Hindlimb muscle (tissue), 1 donor: ENCODE results near the gene KCNG3. TPM values are rescaled to one million over a fixed set of nuclear protein-coding genes. Genes with fewer than 3 reads are reported as not detected.
"Not testable (repeated sequence)": the region's sequence is repeated elsewhere in the genome, so short reads cannot be mapped to it uniquely, and the experiment has no call there.

Experiments
- DNase-seq: peaks from one replicate; pipeline ENCODE4 v3.0.0-alpha.2; 2013
- polyA plus RNA-seq: library from polyadenylated mRNA; unstranded; fragments of 120-200 nt; gene quantifications from one replicate; pipeline ENCODE4 v1.2.1, GENCODE V29; 2013; ENCODE audit not compliant: insufficient read length

The KCNG3 gene
- polyA plus RNA-seq, 1 donor, result 0.05 TPM

GRCh38 chr2:42424033-42424432 is 69.7 kb downstream of the KCNG3 start:
- DNase-seq, result peak; percentile 42

GRCh38 chr2:42421601-42422239 is 72.1 kb downstream of the KCNG3 start:
- no peak for DNase-seq

GRCh38 chr2:42421157-42421485 is 72.7 kb downstream of the KCNG3 start:
- no peak for DNase-seq

- no peak for DNase-seq
Observed at GRCh38 chr2:42414648-42415047, 79.1 kb downstream of the KCNG3 start.

- DNase-seq, result no peak
Observed at GRCh38 chr2:42414158-42414557, 79.6 kb downstream of the KCNG3 start.

- no peak for DNase-seq
Observed at GRCh38 chr2:42410742-42411514, 82.9 kb downstream of the KCNG3 start.

GRCh38 chr2:42408009-42408408 is 85.8 kb downstream of the KCNG3 start:
- no peak for DNase-seq

GRCh38 chr2:42407476-42407875 is 86.3 kb downstream of the KCNG3 start:
- no peak for DNase-seq

- DNase-seq, result no peak
Observed at GRCh38 chr2:42404676-42405075, 89.1 kb downstream of the KCNG3 start.

- no peak for DNase-seq
Observed at GRCh38 chr2:42401773-42402172, 92.0 kb downstream of the KCNG3 start.

GRCh38 chr2:42398052-42398451 is 95.7 kb downstream of the KCNG3 start:
- DNase-seq, result not testable (repeated sequence)

- not testable (repeated sequence) for DNase-seq
Observed at GRCh38 chr2:42393320-42393719, 100.5 kb downstream of the KCNG3 start.

- DNase-seq, result no peak
Observed at GRCh38 chr2:42392191-42392590, 101.6 kb downstream of the KCNG3 start.

Other genes with a start within 250 kb of the KCNG3 start
- gene COX7A2L, start 132.8 kb downstream of the KCNG3 start, polyA plus RNA-seq, result 150 TPM
- 26.9 TPM for gene MTA3, start 74.7 kb upstream of the KCNG3 start, polyA plus RNA-seq